HAP-1 (cell line): ENCODE data around the gene CD68.

Source experiments
- DNase-seq, 2 experiments: peaks; one replicate each; pipeline ENCODE4 v3.0.0-alpha.2; 2016 to 2020; ENCODE audit warnings: low spot score in 2 of 2
- H3K27me3 ChIP-seq: fragments of 250-450 bp; sonication (Bioruptor Pico); 2 replicates; pipeline ENCODE4 v1.5.1; 2020; ENCODE audit warnings: low read depth, mild to moderate bottlenecking, moderate library complexity
- H3K36me3 ChIP-seq: fragments of 250-450 bp; sonication (Bioruptor Pico); replicated peaks from 2 replicates; pipeline ENCODE4 v1.5.1; 2020; ENCODE audit warnings: mild to moderate bottlenecking
- H3K4me1 ChIP-seq: fragments of 250-450 bp; sonication (Bioruptor Pico); 2 replicates; pipeline ENCODE4 v1.5.1; 2020; ENCODE audit warnings: mild to moderate bottlenecking
- H3K4me3 ChIP-seq: fragments of 250-450 bp; sonication (Bioruptor Pico); 2 replicates; pipeline ENCODE4 v1.5.1; 2020; ENCODE audit warnings: mild to moderate bottlenecking, moderate library complexity
- H3K9me3 ChIP-seq: fragments of 250-450 bp; sonication (Bioruptor Pico); 2 replicates; pipeline ENCODE4 v1.5.1; 2020; ENCODE audit warnings: mild to moderate bottlenecking, moderate library complexity
- in situ Hi-C: fragments of 300-500 bp; cut with MboI; formaldehyde crosslinking; loops from 3 replicates; pipeline ENCODE4 v1.14.3; 2020; ENCODE audit warnings: low sequenced_read_pairs, inconsistent platforms, mixed read lengths

Gene CD68

DNA sequence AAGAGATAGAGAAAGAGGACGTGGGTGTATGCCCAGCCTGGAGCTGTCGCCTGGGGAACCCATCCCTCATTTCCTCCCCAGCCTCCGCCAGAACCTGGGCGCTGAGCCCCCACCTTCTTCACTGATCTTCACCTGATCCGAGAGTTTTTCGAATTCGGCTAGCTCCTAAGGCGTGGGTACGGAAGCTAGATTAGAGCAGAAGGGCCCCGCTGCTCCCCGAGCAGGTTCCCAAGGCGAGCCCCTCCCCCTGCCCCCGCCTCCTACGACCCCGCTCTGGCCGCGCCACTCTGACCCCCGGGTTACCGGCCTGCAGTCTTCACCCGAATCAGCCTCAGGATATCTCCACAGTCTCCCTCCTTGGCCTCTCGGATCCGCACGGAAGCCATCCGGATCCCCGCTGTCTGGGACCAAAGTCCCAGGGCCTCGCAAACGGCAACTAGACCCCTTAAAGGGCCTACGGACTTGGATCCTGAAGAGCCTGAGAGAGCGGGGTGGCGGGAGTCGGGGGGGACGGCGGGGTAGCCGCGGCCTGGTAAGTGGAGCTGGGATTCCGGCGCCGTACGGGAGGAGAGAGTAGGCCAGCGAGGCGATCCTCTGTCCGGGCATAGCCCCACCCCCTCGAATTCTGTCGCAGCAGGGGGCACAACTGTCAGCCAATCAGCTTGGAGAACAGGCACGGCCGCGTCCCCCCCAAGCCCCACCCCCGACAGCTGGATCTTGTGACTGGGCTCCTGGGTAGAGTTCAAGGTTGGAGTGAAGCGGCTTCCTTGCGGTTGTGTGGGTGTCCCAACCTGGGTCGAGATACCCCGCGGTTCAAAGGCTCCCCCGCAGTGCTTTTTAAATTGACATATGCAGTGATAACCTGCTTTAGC, 48.0 kb downstream of the CD68 start, which contains the start of gene SAT2:
TSS of gene SAT2 (minus strand) at position 572 of the 872 bp plus-strand sequence. CDS start at position 386, 186 bp downstream.
- in situ Hi-C loops = no loop called here
- Histone ChIP-seq H3K4me1 (peaks cover 4% of the 10 kb centered on the region; the same call in 1 of the 2 replicates), H3K9me3 (no peaks in the 10 kb centered on the region), H3K36me3 (peaks cover 4% of the 10 kb centered on the region; the same call in 1 of the 2 replicates), H3K4me3 (peak within 1 kb of the TSS; percentile 73), H3K27me3 (no peaks in the 10 kb centered on the region)
- DNase-seq = peak; percentile 85 to 99

DNA sequence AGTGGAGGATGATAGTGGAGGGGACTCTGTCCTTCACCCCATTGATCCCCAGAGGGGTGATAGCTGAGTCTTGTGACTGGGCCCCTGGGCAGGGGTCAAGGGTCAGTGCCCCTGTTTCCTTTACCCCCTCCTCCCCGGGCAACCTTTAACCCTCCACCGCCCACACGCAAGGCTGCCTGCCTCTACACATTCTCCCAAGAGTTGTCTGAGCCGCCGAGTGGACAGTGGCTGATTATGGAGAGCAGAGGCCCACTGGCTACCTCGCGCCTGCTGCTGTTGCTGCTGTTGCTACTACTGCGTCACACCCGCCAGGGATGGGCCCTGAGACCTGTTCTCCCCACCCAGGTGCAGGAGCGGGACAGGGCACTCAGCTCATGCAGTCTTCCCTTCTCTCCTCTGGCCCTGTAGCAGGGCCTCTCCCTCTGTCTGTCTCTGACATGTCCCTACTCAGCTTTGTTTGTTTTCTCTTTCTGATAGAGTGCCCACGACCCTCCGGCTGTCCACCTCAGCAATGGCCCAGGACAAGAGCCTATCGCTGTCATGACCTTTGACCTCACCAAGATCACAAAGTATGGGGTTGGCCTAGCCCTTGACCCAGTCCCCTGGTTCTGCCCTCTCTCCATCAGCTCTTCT, 50.6 kb downstream of the CD68 start, which contains the start of gene SHBG:
TSS of gene SHBG (plus strand) at position 197 of the 633 bp plus-strand sequence. CDS start at position 235, 38 bp downstream.
- H3K36me3 ChIP-seq = peaks cover 4% of the 10 kb centered on the region; the same call in 1 of the 2 replicates

More for the DNA sequence above, 50.6 kb downstream of the CD68 start, which contains the start of gene SHBG:
- in situ Hi-C loops = no loop called here
- Histone ChIP-seq H3K4me3 (no peak within 1 kb of the TSS), H3K27me3 (no peaks in the 10 kb centered on the region), H3K4me1 (peaks cover 8% of the 10 kb centered on the region), H3K9me3 (no peaks in the 10 kb centered on the region)
- no peak for DNase-seq
